ENCODE results near the gene ABHD11. TPM values are rescaled to one million over a fixed set of nuclear protein-coding genes. Genes with fewer than 3 reads are reported as not detected.

The ABHD11 gene
- total and polyA plus RNA-seq, 9 of the 15 experiments (the other 6 are each of a cell fraction or from before 2014, with no cell fraction given): 7.7 to 44.2 (median 18.9) TPM

DNA sequence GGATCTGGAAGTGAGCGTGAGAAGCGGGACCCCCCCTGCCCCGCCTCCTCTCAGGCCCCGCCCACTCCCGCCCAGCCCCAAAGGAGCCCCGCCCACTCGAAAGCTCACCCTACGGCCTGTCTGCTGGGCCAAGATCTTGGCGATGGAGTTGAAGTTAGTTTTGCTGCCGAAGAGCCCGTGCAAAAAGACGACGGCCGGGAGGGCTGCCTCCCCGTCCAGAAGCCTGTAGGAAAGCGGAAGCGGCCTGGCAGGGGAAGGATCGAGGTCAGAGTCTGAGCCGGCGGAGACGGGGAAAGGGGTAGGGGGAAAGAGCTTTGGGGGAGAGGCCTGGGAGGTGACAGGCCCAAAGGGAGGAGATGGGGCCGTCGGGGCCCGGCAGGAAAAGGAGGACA is 386 bp downstream of the ABHD11 start (continued):
- TF ChIP-seq CHD7 (IDR thresholded peaks at IDR 0.05; ENCODE audit: low read depth, low read length) (no peak), ZNF639 (CRISPR knock-in tag; conservative IDR thresholded peaks at IDR 0.05 in 1 of 2, IDR thresholded peaks at IDR 0.05 in 1 of 2) (no peak), TRIM25 (IDR thresholded peaks at IDR 0.05; ENCODE audit: borderline replicate concordance) (no peak), DDX20 (tag; IDR thresholded peaks at IDR 0.05; ENCODE audit: low read depth) (no peak), EP400 (IDR thresholded peaks at IDR 0.05) (no peak), ELF2 (CRISPR knock-in tag; IDR thresholded peaks at IDR 0.05) (0 out of 2 replicates have a peak, but pooled peaks have one; percentile 52), MYNN (IDR thresholded peaks at IDR 0.05) (no peak), MYNN (CRISPR knock-in tag; IDR thresholded peaks at IDR 0.05) (no peak)
- TF ChIP-seq, protein P1, sequence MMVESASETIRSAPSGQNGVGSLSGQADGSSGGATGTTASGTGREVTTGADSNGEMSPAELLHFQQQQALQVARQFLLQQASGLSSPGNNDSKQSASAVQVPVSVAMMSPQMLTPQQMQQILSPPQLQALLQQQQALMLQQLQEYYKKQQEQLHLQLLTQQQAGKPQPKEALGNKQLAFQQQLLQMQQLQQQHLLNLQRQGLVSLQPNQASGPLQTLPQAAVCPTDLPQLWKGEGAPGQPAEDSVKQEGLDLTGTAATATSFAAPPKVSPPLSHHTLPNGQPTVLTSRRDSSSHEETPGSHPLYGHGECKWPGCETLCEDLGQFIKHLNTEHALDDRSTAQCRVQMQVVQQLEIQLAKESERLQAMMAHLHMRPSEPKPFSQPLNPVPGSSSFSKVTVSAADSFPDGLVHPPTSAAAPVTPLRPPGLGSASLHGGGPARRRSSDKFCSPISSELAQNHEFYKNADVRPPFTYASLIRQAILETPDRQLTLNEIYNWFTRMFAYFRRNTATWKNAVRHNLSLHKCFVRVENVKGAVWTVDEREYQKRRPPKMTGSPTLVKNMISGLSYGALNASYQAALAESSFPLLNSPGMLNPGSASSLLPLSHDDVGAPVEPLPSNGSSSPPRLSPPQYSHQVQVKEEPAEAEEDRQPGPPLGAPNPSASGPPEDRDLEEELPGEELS (CRISPR knock-in tag; IDR thresholded peaks at IDR 0.05; ENCODE audit: borderline replicate concordance): no peak

All from K562 (cell line).